HG02884 (cell line): Measurements from ENCODE around the gene FOXA2.

Experiments
- ATAC-seq: cut with Tn5 transposase; IDR thresholded peaks from one replicate; pipeline ENCODE4 v1.9.1; 2021; ENCODE audit warnings: mild to moderate bottlenecking, moderate library complexity; ENCODE audit not compliant: unreplicated experiment

FOXA2 gene

DNA sequence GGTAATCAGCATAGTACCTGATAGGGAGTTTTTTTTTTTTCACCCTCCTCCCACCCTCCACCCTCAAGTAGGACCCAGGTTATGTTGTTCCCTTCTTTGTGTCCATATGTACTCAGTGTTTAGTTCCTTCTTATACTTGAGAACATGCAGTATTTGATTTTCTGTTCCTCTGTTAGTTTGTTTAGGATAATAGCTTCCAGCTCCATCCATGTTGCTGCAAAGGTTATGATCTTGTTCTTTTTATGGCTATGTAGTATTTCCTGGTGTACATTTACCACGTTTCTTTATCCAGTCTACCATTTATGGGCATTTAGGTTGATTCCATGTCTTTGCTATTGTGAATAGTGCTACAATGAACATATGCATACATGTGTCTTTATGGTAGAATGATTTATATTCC is 41.9 kb downstream of the FOXA2 start:
- ATAC-seq: no peak

DNA sequence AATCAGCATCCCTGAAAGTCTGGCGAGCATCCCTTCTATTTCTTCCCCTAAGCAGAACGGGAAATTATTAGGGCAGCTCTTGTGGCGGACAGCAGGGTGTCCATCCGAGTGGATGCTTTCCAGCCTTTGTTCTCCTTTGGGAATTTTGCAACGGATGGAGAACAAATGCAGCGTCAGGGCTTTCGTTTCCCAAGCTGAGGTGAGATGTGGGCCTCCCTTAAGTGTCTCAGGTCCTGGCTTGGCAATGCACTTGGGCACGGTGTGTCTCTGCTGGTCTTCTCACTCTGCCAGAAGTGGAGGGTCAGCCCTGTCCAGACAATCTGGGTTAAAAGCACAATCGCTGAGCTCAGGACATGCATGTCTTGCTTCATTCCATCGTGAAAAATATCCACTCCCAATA is 43.5 kb downstream of the FOXA2 start:
- no peak for ATAC-seq

GRCh38 chr20:22536956-22537756 is 47.2 kb downstream of the FOXA2 start:
- ATAC-seq: no peak

DNA sequence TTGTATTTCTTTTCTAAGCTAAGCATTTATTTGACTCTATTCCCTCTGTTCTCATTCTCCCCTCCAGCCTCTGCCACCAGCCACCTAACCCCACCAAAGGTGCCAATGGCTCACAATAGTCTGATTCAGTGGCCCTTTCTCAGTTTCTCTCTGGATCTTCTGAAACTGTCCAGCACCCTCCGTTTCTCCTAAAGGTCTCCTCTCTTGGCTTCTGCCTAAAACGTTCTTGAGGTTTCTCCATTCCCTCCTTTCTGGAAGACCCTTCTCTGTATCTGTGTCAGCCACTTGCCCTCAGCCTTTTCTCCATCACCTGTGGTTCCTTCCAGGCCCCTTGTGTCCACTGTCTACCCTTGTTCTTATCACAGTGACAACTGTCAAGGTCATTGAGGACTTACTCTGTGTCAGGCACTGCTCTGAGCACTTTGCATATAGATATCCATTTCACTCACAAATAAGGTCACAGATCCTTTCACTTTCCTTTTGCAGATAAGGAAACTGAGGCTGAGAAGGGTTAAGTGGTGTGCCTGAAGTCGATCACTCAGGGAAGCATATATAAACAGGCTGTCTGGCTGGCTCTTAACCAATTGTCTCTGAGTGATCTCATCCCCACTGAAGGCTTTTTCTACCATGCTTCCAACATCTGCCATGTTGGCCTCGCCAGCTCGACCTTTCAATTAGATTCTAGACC is 48.1 kb downstream of the FOXA2 start:
- no peak for ATAC-seq

- ATAC-seq: no peak
Measured at GRCh38 chr20:22535483-22535882, 48.9 kb downstream of the FOXA2 start.

DNA sequence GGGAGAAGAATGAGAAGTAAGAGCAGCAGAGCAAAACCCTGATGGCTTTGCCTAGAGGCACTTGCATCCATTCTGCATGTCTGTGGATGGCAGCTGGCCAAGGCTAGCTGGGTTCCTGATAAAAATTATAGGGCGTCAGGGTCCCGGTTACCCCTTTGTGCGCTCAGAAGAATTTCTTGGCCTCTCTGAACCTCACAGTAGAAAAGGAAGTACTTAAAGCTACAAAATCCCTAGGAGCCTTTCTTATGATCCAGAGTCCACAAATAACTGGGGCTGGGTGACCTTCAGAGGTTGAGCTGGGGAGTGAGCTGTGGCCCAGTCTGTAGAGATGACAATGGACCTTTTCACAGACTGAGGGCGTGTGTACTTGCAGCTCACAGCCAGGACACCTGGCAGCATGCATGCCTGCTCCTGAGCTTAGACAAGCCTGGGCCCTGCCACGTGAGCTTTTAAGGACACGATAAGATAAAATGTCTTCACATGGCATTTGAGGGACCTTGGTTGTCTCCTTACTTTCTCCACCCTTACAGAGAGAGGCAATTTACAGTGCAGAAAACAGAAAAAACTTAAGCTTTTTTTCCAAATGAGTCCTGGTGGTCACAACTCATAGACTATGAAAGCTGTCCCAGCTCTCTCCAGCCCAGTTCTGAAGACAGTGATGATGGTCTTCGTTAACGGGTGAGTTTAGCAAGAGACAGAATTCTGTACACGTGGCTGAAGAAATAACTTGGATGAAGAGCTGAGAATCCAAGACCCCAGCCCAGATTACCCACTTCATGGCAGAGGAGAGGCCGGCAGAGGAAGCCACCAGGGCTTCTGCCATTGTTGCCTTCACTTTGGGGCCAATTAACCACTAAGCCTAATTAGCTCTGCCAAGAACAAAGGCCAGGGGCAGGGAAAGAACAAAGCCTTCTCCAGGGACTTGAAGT is 50.3 kb downstream of the FOXA2 start:
- ATAC-seq: no peak

DNA sequence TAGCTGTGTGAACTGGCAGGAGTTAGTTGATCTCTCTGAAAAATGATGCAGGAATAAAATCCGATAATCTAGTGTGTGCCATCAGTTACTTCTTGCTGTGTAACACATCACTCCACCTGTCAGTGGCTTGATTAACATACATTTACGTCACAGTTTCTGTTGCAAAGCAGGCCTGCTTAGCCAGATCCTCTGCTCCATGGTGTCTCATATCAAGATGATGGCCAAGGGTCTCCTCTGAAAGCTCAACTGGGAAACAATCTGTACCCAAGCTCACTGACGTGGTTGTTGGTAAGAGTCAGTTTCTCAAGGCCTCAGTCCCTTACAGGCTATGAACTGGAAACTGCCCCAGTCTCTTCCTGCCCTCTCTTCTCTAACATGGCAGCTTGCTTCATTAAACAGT is 51.8 kb downstream of the FOXA2 start:
- ATAC-seq: no peak

GRCh38 chr20:22531756-22532155 is 52.6 kb downstream of the FOXA2 start:
- ATAC-seq: no peak

DNA sequence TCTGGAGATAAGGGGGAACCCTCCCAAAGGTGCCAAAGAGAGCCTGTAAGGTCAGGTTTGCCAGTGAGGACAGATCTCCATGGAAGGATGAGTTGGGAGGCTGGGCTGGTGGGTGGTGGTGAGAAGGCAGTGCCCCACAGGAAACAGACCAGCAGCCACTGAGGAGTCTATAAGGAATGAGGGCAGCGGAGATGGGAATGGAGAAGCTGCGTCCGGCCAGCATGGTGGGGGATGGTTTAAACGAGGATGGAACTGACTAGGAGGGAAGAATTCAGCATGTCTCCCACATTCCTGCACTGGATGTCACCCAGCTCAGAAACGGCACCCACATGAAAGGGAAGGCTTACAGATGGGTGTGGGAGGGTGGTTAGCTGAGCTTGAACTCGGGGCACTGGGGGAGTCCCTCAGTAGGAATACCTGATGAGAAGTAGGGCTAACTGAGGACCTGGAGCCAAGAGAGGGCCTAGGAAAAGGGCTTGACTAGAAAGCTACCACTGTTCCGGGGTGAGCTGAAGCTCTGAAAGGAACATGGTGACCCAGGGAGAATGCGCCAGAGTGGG is 53.2 kb downstream of the FOXA2 start:
- no peak for ATAC-seq
